Measurements from ENCODE around the gene SETBP1. TPM values are rescaled to one million over a fixed set of nuclear protein-coding genes. Genes with fewer than 3 reads are reported as not detected.

SETBP1 gene
- total RNA-seq, 1 donor from 2014 or later = 72.8 TPM

DNA sequence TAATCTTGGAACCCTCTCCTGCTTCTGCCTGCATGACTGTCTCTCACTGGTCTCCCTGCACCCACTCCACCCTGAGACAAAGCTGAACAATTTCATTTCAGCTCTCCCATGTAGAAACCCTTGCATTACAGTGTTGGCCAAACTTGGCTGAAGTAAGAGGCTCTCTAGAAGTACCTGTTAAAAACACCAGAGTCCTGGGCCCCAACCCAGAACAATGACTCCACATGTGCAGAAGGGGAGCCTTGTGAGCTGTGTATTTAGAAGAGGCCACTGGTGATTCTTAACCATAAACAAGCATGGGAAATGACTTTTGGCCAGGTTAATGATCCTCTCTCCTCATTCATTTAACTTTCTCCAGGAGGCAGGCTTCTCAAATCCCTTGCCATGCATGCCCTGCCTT is 254.8 kb downstream of the SETBP1 start:
- POLR2A ChIA-PET = interaction anchor here (1.1 kb wide), 1 partner anchor 12 kb away, joined by 3 read pairs; no protein-coding TSS in a partner anchor
- CTCF ChIA-PET = interaction anchor here (1.3 kb wide), 1 partner anchor 277 kb away, joined by 3 read pairs; no protein-coding TSS in a partner anchor
- Mint-ChIP-seq H3K36me3 (ENCODE audit: low read depth) (peaks cover 66% of the 10 kb centered on the region), H3K27me3 (no peaks in the 10 kb centered on the region), H3K9me3 (peaks cover 5% of the 10 kb centered on the region), H3K4me3 (no peak overlapping the region), H3K27ac (no peak overlapping the region), H3K4me1 (peaks cover 27% of the 10 kb centered on the region)
- TF ChIP-seq, protein P1, sequence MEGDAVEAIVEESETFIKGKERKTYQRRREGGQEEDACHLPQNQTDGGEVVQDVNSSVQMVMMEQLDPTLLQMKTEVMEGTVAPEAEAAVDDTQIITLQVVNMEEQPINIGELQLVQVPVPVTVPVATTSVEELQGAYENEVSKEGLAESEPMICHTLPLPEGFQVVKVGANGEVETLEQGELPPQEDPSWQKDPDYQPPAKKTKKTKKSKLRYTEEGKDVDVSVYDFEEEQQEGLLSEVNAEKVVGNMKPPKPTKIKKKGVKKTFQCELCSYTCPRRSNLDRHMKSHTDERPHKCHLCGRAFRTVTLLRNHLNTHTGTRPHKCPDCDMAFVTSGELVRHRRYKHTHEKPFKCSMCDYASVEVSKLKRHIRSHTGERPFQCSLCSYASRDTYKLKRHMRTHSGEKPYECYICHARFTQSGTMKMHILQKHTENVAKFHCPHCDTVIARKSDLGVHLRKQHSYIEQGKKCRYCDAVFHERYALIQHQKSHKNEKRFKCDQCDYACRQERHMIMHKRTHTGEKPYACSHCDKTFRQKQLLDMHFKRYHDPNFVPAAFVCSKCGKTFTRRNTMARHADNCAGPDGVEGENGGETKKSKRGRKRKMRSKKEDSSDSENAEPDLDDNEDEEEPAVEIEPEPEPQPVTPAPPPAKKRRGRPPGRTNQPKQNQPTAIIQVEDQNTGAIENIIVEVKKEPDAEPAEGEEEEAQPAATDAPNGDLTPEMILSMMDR (IDR thresholded peaks at IDR 0.05) = no peak
- intact Hi-C loops (cut with micrococcal nuclease) = no loop called here
- no peak for ATAC-seq (ENCODE audit: low read depth)
- no peak for DNase-seq

DNA sequence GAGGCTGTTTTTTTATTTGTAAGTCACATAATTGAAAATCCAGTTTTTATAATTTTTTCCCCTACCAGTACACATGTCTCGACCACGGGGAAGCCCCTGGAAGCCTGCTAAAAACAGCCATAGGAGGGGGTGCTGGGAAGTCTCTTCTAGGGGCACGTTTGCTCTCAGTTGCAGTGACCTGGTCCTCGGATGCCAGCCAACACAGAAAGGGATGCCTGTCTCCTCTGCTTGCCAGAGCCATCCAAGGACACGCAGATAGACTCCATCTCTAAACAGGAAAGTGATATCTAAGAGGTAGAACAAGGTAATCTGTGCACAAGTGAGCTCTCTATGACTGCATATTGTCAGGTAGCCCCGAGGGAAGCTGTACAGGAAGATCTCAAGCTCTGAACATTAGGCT is 255.8 kb downstream of the SETBP1 start:
- no peaks in the 10 kb centered on the region for H3K9me3 Mint-ChIP-seq
- H3K36me3 Mint-ChIP-seq (ENCODE audit: low read depth) = peaks cover 61% of the 10 kb centered on the region
- DNase-seq = no peak
- TF ChIP-seq, protein P1 (IDR thresholded peaks at IDR 0.05) = no peak
- peaks cover 34% of the 10 kb centered on the region for H3K4me1 Mint-ChIP-seq
- POLR2A ChIA-PET = no interaction called here
- no peaks in the 10 kb centered on the region for H3K27me3 Mint-ChIP-seq
- intact Hi-C loops (cut with micrococcal nuclease) = no loop called here
- no peak overlapping the region for H3K4me3 Mint-ChIP-seq
- CTCF ChIA-PET = interaction anchor here (1.3 kb wide), 1 partner anchor 276 kb away, joined by 3 read pairs; no protein-coding TSS in a partner anchor
- no peak for ATAC-seq (ENCODE audit: low read depth)
- no peak overlapping the region for H3K27ac Mint-ChIP-seq

DNA sequence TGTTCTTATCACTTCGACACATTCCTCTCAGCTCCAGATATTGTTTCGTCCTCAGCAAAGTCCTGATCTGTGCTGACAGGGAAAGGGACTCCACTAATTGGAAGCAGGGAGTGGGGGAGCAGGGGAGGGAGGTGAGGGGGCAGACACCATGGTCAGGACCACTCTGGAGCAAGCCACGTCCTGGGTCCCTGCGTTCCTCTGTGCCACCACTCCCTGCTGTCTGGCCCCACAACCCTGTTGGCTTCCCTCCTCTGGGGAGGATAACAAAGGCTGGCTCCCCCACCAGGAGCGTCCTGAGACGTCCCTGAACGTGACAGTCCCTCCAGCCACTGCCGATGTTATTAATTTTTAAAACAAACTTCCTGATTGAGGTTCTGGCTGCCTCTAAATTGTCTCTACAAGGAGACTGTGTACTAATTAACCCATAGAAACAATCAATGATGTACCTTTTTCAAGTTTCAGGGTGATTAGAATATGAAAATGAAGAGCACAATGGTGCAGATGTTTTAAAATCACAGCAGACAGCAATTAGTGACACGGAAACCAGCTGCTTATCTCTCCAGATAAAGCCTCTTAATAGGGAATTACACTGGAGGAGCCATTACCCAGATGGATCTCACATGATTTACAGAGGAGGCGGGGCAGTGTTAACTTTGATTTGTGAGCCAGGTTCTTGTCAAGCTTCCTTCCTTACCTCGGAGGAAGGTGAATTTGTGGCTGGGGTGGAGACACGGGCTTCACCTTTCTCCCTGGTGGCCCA is 257.5 kb downstream of the SETBP1 start:
- peak overlapping the region; percentile 63 for H3K27ac Mint-ChIP-seq
- H3K9me3 Mint-ChIP-seq = no peaks in the 10 kb centered on the region
- peaks cover 38% of the 10 kb centered on the region for H3K4me1 Mint-ChIP-seq
- H3K4me3 Mint-ChIP-seq = no peak overlapping the region
- CTCF ChIA-PET = interaction anchor here (1.4 kb wide), 1 partner anchor 274 kb away, joined by 4 read pairs; no protein-coding TSS in a partner anchor
- POLR2A ChIA-PET = interaction anchor here (0.5 kb wide), 1 partner anchor 197 kb away, joined by 6 read pairs; no protein-coding TSS in a partner anchor
- ATAC-seq (ENCODE audit: low read depth) (no peak), DNase-seq (no peak)
- peaks cover 45% of the 10 kb centered on the region for H3K36me3 Mint-ChIP-seq (ENCODE audit: low read depth)
- TF ChIP-seq, protein P1 (IDR thresholded peaks at IDR 0.05) = no peak
- intact Hi-C loops (cut with micrococcal nuclease) = no loop called here
- H3K27me3 Mint-ChIP-seq = no peaks in the 10 kb centered on the region

DNA sequence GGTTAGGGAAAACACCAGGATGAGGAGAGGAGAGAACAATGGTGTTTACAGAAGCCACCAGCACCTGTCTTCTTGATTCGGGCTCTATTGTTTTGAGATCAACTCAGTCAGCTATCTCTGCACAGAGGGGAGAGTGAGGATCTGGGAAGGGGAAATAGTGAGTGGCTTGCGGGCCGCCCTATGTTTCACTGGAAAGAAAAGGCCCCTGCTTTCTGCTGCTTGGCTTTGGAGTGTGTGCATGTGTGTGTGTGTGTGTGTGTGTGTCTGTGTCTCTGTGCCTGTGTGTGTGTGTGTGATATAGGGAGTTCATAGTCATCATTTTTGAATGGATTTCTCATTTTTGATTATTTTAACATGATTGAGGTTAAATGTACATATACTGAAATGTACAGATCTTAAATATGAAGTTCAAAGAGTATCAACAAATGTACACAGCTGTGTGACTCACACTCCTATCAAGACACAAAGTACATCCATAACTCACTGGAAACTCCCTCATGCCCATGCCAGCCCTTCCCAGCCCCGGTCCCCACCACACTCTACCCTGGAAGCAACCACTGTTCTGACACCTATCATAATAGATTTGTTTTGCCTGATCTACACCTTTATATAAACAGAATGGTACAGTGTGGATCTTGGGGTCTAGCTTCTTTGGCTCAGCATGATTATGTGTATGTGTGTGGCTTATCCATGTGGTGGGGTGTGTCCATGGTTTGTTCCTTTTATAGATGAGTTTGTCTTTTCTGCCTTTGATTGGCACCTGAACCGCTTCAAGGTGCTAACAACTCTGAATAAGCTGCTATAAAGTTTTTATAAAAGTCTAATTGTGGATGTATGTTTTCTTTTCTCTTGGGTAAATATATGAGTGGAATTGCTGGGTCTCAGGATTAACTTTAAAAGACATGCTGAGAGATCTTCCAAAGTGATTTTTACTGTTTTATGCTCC is 258.3 kb downstream of the SETBP1 start:
- Mint-ChIP-seq H3K36me3 (ENCODE audit: low read depth) (peaks cover 40% of the 10 kb centered on the region), H3K27me3 (no peaks in the 10 kb centered on the region), H3K4me1 (peaks cover 40% of the 10 kb centered on the region), H3K4me3 (no peak overlapping the region), H3K9me3 (no peaks in the 10 kb centered on the region), H3K27ac (peak overlapping the region; percentile 63)
- ChIA-PET POLR2A (no interaction called here), CTCF (interaction anchor here (1.4 kb wide), 1 partner anchor 274 kb away, joined by 4 read pairs; no protein-coding TSS in a partner anchor)
- ATAC-seq (ENCODE audit: low read depth) = no peak
- TF ChIP-seq, protein P1 (IDR thresholded peaks at IDR 0.05) = no peak
- no peak for DNase-seq
- intact Hi-C loops (cut with micrococcal nuclease) = no loop called here
